ENCODE data around the gene ARL4C.

DNA sequence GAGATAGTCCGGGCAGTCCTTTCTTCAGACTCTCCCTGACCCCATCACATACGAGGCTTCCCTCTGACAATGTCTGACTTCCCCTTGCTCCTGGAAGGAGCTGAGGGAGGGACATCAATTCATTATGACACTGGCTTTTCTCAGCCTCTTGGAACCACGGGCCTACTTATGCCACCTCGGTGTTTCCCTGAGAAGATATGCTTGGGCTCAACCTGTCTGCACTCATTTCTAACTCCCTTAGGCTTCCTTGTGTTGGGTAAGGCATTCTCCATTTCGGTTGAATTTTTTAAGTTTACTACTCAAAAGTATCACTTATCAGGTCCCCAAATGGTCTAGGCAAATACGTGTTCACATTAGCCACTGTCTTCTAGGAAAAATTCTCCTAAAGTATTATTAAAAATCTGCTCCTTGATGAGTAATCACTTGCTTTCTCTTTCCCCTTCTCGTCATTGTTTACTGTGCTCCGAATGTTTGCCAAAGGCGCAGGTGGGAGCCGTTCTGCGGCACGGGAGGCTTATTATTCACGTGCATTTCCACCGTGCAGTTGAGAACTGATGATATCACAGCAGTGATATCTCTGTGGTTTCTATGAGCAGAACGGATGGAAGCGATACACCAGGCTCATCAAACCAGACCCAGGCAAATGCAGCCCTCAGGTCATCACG, 33.1 kb downstream of the ARL4C start:
- no peak for TF ChIP-seq CTCF (IDR thresholded peaks at IDR 0.05 in 8 of 11, conservative IDR thresholded peaks at IDR 0.05 in 3 of 11)
- no peak for TF ChIP-seq POLR2A (IDR thresholded peaks at IDR 0.05)
- peak in 1 of 3 donors; percentile 52 for TF ChIP-seq POLR2AphosphoS5 (IDR thresholded peaks at IDR 0.05)

Measured in spleen (tissue), 7 donors.